Right lobe of liver (tissue), 6 donors: ENCODE measurements around the gene TLE6. TPM values are rescaled to one million over a fixed set of nuclear protein-coding genes. Genes with fewer than 3 reads are reported as not detected.
"Not testable (repeated sequence)": the region's sequence is repeated elsewhere in the genome, so short reads cannot be mapped to it uniquely, and the experiment has no call there.

Experiments
- ATAC-seq, 4 donors: fragments of 200-7000 bp; cut with Tn5 transposase; one replicate each; pipeline ENCODE4 v1.9.1; 2020; ENCODE audit warnings: mild to moderate bottlenecking in 4 of 4, moderate library complexity in 4 of 4
- DNase-seq, 3 donors: peaks; one replicate each; pipeline ENCODE4 v3.0.0-alpha.2; 2020
- H3K27ac ChIP-seq, 3 donors: fragments of 200-600 bp; one replicate each; pipeline ENCODE4 v1.8.0; 2022
- H3K27me3 ChIP-seq, 2 donors: fragments of 200-600 bp; one replicate each; pipeline ENCODE4 v1.8.0; 2022
- H3K36me3 ChIP-seq, 4 donors: fragments of 200-600 bp; sonication (generic) in 1 of 4; one replicate each; pipeline versions ENCODE4 v1.5.1 to v1.8.0; 2017 to 2022; ENCODE audit warnings: control low read depth in 1 of 4
- H3K4me1 ChIP-seq, 4 donors: fragments of 200-600 bp; sonication (generic) in 1 of 4; one replicate each; pipeline versions ENCODE4 v1.5.1 to v1.8.0; 2017 to 2022; ENCODE audit warnings: control low read depth in 1 of 4
- H3K4me3 ChIP-seq, 3 donors: fragments of 200-600 bp; one replicate each; pipeline ENCODE4 v1.8.0; 2022
- H3K9me3 ChIP-seq, 4 donors: fragments of 200-600 bp; sonication (generic) in 1 of 4; one replicate each; pipeline versions ENCODE4 v1.5.1 to v1.8.0; 2017 to 2022; ENCODE audit warnings: control low read depth in 1 of 4
- CTCF ChIP-seq, 4 donors: fragments of 200-600 bp in 3 of 4; fragments of 450-650 bp in 1 of 4; IDR thresholded peaks; one replicate each; pipeline versions ENCODE4 v1.5.1 to v1.8.0; 2016 to 2022; ENCODE audit warnings: antibody characterized with exemption in 4 of 4, mild to moderate bottlenecking in 2 of 4
- POLR2A ChIP-seq: fragments of 450-650 bp; IDR thresholded peaks from one replicate; pipeline ENCODE4 v1.6.1; 2017; ENCODE audit warnings: antibody characterized with exemption, mild to moderate bottlenecking
- WGBS: methylation state at CpG from one replicate; pipeline ENCODE4 v1.1.6; 2018; ENCODE audit warnings: low coverage, low lambda C conversion rate; ENCODE audit not compliant: insufficient coverage; ENCODE audit errors: missing lambda C conversion rate; 5-methylcytosine and 5-hydroxymethylcytosine counted together
- intact Hi-C, 2 donors: fragments of 100-400 bp; cut with DNase I; formaldehyde crosslinking; loops; one replicate each; pipeline versions ENCODE4 v1.11.2 to v1.14.1; 2022
- total RNA-seq, 6 experiments: library from RNA; depleted of rRNA in 2 of 6; stranded (reverse); fragments of >200 nt in 2 of 6; fragmentation: NEBNext Ultra II Directional in 3 of 6; extraction: Animal tissue kit (Norgen Biotek cat#: 25700) in 3 of 6; gene quantifications; one replicate each; pipeline versions ENCODE4 v1.1.0 to v1.2.4, GENCODE V29; 2016 to 2023
- donor health status: DM: no; HTN: yes; CAD: no.
- donor health status: DM: no; HTN: no; CAD: no.
- donor health status: DM: no; HTN: no; CAD: no.
- donor health status: DM: no; HTN: yes; CAD: no.
- donor health status: DM: no; HTN: yes; CAD: no.

Gene TLE6
- total RNA-seq, 6 experiments from 2014 or later: 2.3 to 8.9 (median 4.6) TPM

GRCh38 chr19:3006075-3006767, 28.9 kb downstream of the TLE6 start:
- DNase-seq (no peak), ATAC-seq (peak in 2 of 4 donors; percentile 11 to 32)
- no peak overlapping the region for H3K4me3 ChIP-seq
- no peak for TF ChIP-seq POLR2A
- TF ChIP-seq CTCF (IDR thresholded peaks at IDR 0.05): no peak
- H3K4me1 ChIP-seq: no peaks in the 10 kb centered on the region
- no peak overlapping the region for H3K27ac ChIP-seq
- 86% methylated on average over 10 of the region's 37 CpGs for WGBS
- H3K36me3 ChIP-seq: no peaks in the 10 kb centered on the region
- H3K27me3 ChIP-seq: no peaks in the 10 kb centered on the region
- intact Hi-C loops: no loop called here
- no peaks in the 10 kb centered on the region for H3K9me3 ChIP-seq

- Histone ChIP-seq H3K27me3 (no peaks in the 10 kb centered on the region), H3K36me3 (no peaks in the 10 kb centered on the region), H3K9me3 (no peaks in the 10 kb centered on the region), H3K27ac (no peak overlapping the region), H3K4me1 (no peaks in the 10 kb centered on the region), H3K4me3 (no peak overlapping the region)
- DNase-seq (no peak), ATAC-seq (no peak)
- intact Hi-C loops: no loop called here
- WGBS: 74% methylated on average over 4 of the region's 9 CpGs
- TF ChIP-seq CTCF (IDR thresholded peaks at IDR 0.05) (no peak), POLR2A (no peak)
Observed at GRCh38 chr19:3007975-3008374, 30.6 kb downstream of the TLE6 start.

- 81% methylated on average over 5 of the region's 6 CpGs for WGBS
- Histone ChIP-seq H3K36me3 (no peaks in the 10 kb centered on the region), H3K4me3 (no peak overlapping the region), H3K4me1 (no peaks in the 10 kb centered on the region), H3K9me3 (no peaks in the 10 kb centered on the region), H3K27me3 (no peaks in the 10 kb centered on the region), H3K27ac (no peak overlapping the region)
- ATAC-seq: no peak
- intact Hi-C loops: no loop called here
- TF ChIP-seq CTCF (IDR thresholded peaks at IDR 0.05) (no peak), POLR2A (no peak)
- DNase-seq: no peak
Observed at GRCh38 chr19:3008994-3009393, 31.6 kb downstream of the TLE6 start.

- H3K9me3 ChIP-seq: no peaks in the 10 kb centered on the region
- intact Hi-C loops: no loop called here
- TF ChIP-seq POLR2A (no peak), CTCF (IDR thresholded peaks at IDR 0.05) (no peak)
- H3K27me3 ChIP-seq: no peaks in the 10 kb centered on the region
- H3K4me3 ChIP-seq: no peak overlapping the region
- ATAC-seq: no peak
- no peak overlapping the region for H3K27ac ChIP-seq
- no CpG with 5 or more reads among the region's 13 CpGs for WGBS
- H3K4me1 ChIP-seq: no peaks in the 10 kb centered on the region
- no peak for DNase-seq
- no peaks in the 10 kb centered on the region for H3K36me3 ChIP-seq
Observed at GRCh38 chr19:3010871-3011270, 33.5 kb downstream of the TLE6 start.

GRCh38 chr19:3012059-3012458, 34.7 kb downstream of the TLE6 start:
- H3K9me3 ChIP-seq, H3K27ac ChIP-seq, H3K4me3 ChIP-seq, H3K4me1 ChIP-seq, H3K27me3 ChIP-seq, ATAC-seq, H3K36me3 ChIP-seq, intact Hi-C loops, DNase-seq: not testable (repeated sequence)
- WGBS: 78% methylated on average over 6 of the region's 13 CpGs
